GM18520 (cell line): ENCODE data around the gene ADAMTS9.

Experiments used
- ATAC-seq: cut with Tn5 transposase; IDR thresholded peaks from one replicate; pipeline ENCODE4 v1.9.1; 2021; ENCODE audit not compliant: unreplicated experiment

Gene ADAMTS9

DNA sequence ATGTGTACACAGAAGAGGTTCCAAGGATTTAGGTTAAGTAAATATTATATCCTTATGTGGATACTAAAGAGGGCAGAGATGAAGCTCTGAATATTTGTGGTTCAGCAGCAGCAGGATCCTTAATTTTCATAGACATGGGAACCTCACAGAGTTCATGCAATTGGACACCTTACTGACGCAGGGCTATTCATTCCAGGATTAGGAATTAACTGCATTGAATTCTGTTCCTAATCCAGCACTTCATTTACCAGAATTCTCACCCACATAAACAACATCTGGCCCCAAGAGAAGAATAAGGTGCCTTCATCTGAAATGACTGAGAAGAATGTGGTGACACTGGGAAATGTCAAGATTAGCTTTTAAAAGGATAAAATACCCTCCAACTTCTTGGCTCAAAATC is 62.4 kb downstream of the ADAMTS9 start:
- ATAC-seq: no peak

DNA sequence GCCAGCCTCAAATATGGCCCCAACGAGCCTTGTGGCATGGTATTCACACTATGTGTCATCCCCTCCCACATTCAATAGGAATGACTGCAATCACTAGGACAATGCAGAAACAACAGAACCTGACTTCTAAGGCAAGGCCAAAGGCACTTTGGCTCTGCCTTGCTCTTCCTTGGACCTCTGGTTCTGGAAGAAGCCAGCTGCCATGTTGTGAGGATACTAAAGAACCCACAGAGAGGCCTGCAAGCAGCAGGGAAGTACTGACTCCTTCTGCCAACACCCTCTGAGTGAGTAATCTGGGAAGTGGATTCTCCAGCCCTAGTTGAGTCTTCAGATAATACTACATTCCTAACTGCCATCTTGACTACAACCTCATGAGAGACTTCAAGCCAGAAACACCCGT is 64.7 kb downstream of the ADAMTS9 start:
- ATAC-seq: no peak

DNA sequence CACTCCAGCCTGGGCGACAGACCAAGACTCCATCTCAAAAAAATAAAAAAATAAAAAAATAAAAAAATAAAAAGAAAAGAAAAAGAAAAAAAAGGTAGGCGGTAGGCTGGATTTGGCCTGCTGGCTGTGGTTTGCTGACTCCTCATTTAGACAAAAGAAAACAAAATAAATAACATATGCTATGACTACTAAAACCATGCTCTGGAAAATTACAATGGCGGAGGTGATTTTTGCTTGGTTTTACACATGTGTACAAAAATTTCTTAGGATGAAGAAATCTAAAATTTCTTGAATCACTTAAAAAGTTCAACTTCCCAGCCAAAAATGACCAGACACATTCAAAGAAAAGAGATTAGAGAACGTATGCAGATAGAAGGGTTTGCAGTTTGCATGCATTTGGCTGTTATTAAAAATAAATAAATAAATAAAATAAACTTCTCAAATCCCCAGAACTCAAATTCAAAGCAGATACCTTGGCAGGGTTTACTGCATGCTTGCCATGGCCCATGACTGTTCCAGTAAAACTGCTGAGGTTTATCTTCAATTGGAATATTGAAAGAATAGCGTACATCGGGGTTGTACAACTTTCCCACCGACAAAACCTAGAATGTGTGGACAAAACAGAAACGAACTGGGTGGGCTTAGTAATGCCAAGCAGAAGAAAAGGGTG is 65.9 kb downstream of the ADAMTS9 start:
- ATAC-seq: no peak

DNA sequence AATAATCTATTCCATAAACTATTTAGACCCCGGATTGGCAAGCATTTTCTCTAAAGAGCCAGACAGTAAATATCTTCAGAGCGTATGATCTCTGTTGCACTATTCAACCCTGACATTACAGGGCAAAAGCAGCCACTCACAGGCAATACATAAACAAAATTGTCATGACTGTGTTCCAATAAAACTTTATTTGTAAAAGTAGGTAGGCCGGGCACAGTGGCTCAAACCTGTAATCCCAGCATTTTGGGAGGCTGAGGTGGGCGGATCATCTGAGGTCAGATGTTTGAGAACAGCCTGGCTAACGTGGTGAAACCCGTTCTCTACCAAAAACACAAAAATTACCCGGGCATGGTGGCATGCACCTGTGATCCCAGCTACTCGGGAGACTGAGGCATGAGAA is 66.5 kb downstream of the ADAMTS9 start:
- no peak for ATAC-seq

DNA sequence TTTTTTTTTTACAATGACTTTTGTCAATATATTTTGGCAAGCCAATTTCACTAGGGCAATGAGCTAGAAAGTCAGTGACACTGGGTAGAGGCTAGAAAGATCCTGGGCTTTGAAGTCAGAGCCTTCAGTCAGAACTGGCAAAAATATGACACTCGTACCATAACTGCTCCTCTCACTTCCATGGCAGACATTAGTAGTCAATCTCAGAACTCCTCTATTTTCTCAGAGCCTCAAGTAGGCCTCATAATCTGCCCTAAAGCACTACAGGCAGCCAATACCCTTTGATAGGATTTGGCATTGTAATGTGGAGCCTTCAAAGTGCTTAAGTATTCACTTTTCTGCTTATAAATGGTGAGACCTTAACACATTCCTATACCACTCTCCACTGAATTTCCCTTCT is 67.8 kb downstream of the ADAMTS9 start:
- no peak for ATAC-seq

DNA sequence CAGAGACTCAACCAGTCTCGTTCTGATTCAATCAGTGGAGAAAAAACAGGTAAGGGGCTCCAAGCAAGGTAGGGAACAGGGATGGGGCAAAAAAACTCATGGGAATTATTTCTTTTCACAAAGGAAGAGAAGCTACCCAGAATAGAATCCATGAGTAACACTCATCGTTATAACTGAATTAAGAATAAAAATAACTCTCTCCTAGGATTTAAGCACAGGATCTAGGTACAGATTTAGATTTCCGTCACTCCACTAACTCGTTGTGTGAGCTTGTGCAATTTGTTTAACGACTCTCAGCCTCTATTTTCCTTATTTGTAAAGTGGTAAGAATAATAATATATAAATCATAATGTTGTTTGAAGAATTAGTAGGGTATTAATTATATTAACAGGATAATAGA is 68.6 kb downstream of the ADAMTS9 start:
- no peak for ATAC-seq

- ATAC-seq: no peak
These were observed 70.2 kb downstream of the ADAMTS9 start for GRCh38 chr3:64617610-64618009.

DNA sequence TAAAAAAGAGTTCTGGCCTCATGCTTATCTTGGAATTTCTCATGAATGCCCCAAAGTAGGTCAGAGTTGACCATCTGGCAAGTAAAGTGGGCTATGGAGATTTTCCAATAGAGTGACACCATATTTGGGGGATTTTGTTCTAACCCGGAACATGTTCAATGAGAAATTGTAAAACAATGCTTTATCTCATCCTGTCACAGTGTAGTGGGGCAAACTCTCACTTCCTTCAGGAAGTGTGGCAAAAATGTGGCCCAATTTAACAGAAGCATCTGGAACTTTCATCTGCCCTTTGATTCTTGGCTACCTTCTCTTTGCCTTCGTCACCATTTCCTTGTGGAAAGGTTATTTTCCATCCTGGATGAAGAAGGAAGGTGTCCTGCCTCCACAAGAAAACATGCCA is 70.8 kb downstream of the ADAMTS9 start:
- ATAC-seq: no peak

DNA sequence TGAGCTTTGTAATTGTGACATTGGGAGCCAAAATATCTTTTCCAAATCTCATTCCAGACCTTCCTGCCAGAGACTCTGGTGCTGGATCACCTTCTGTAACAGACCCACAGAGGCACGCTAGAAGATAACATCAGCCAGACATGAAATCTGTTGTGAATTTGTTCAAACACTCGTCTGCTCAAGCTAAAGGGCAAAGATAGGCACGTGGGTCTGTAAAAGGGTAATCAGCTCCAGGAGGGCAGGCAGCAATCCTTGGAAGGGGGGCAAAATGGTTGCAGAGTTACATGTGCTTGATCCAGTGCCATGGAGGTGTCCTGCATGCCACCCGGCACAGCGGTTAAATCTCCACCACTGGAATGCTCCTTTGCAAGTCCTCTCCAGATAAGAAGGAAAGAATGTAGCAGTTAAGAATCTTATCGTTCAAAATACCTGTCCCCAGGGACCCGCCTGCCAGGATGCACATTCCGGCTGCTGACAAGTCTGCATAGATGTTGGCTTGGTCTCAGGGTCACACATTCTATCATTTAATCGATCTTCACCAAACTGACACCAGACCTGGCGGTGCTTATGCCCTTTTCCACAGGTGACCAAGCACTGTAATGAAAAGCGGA is 74.8 kb downstream of the ADAMTS9 start:
- no peak for ATAC-seq

- no peak for ATAC-seq
These were observed 75.5 kb downstream of the ADAMTS9 start for GRCh38 chr3:64612082-64612860.

DNA sequence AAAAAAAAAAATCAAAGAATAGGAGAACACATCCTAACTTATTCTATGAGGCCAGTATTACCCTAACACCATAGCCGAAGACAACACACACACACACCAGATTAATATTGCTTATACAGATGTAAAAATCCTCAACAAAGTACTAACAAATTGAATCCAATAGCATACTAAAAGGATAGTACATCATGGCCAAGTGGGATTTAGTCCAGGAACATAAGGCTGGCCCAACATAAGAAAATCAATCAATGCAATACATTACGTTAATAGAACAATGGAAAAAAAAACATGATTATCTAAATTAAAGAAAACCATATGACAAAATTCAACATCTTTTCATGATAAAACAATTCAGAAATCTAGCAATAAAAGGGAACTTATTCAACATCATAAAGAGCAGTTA is 79.1 kb downstream of the ADAMTS9 start:
- ATAC-seq: no peak

DNA sequence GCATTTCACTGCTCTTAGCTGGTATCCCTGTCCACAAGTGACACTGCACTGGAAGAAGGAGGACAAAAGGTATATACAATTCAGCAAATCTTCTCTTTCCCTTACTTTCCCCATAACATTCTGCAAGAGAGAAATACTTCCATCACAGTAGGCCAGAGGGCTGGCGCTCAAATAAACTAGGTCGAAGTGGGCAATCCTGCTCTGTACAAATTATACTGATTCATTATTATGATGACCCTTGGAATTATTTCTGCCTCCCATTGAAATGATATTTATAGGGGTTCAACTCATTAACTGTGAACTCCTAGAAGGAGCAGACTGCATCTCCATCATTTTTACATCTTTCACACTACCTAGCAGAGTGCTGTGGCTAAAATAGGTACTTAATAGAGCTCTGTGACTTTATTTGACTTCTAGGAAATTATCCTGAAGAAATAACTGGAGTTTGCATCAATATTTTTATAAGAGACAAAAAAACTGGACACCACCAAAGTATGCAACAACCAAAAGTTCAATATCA is 80.7 kb downstream of the ADAMTS9 start:
- ATAC-seq: no peak

- no peak for ATAC-seq
These were observed 83.5 kb downstream of the ADAMTS9 start for GRCh38 chr3:64604313-64604712.

DNA sequence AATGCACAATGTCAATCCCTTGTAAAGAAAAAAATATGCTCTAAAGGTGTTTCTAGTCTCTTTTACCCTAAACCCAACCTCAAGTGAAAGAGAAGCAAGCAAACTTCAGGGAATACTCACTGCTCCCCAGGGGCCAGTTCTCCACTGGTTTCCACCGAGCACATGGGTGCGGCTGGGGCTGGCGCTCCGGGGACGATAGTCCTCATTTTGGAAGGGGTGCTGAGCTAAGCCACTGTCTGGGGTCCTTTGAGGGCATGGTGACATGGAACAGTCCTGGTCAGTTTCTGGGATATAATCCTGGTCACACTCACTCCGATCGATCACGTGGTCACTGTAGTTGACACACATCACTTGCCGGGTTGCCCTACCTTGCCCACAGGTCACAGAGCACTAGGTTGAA is 86.0 kb downstream of the ADAMTS9 start:
- no peak for ATAC-seq

- ATAC-seq: no peak
These were observed 87.4 kb downstream of the ADAMTS9 start for GRCh38 chr3:64600246-64600950.

DNA sequence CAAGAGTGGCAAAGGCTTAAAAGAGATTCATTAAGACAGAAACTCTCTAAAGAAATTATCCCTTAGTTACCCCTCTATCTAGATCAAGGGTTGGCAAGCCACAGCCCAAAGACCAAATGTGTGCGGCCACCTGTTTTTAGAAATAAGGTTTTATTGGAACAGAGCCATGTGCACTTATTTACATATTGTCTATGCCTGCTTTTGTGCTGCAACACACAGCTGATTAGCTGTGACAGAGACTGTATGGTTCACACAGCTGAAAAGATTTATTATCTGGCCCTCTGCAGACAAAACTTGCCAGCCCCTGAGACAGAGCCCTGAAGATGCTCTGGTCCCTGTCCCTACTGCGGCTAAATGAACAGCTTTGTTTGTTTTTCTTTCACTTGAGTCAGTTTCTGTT is 88.1 kb downstream of the ADAMTS9 start:
- no peak for ATAC-seq

- ATAC-seq: no peak
These were observed 92.5 kb downstream of the ADAMTS9 start for GRCh38 chr3:64595253-64595694.

DNA sequence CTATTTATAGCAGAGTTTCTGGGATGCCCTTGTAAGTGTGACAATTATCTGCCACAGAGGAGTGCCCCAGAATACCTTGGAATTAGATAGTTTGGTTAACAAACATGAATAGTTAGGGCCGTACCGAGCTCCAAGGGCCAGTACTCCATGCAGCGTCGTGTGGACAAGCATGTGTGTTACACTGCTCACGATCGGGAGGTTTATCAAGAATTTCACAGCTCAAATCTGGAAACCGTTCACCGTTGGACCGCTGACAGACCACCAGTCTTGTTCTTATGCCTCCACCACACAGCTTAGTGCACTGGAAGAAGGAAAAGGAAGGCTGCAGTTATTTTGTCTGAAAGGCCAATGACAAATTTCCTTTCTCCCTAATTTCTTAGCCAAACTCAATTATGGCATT is 93.7 kb downstream of the ADAMTS9 start:
- no peak for ATAC-seq

DNA sequence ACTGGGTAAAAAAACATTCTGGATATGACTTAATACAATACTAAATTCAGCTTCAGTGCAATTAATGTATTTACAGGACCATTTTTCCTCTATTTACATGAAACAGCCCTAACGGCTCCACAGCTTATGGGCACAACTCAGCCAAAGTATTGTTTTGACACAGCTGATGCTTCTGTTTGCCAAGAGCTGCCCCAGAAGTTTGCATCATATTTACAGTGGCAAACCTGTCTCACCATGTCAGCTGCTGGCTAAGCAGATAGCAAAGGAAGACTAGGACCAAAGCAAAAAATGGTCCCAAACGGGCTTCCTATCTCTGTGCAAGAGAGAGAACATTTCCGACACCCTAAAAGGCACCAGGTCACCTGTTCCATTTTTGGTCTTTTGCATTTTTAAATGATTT is 94.5 kb downstream of the ADAMTS9 start:
- no peak for ATAC-seq

- no peak for ATAC-seq
These were observed 96.2 kb downstream of the ADAMTS9 start for GRCh38 chr3:64591615-64592014.

- ATAC-seq: no peak
These were observed 99.4 kb downstream of the ADAMTS9 start for GRCh38 chr3:64588380-64588779.
